Activated CD8-positive, alpha-beta T cell treated with anti-CD3 and anti-CD28 coated beads for 36 hours (primary cell): Measurements from ENCODE around the gene NUDT7. TPM values are rescaled to one million over a fixed set of nuclear protein-coding genes. Genes with fewer than 3 reads are reported as not detected.

Experiments used
- ATAC-seq: fragments of 200-7000 bp; cut with Tn5 transposase; one replicate; pipeline ENCODE4 v1.10.0; 2021; ENCODE audit warnings: mild to moderate bottlenecking, moderate library complexity
- CTCF ChIA-PET: fragments of 350-600 bp; sonication (Branson Sonifier 250); formaldehyde crosslinking; loops from one replicate; lab custom pipeline; 2021; ENCODE audit warnings: antibody characterized with exemption; lab: Charles Lee
- POLR2A ChIA-PET: fragments of 350-600 bp; sonication (Branson Sonifier 250); formaldehyde crosslinking; loops from one replicate; lab custom pipeline; 2021; ENCODE audit warnings: antibody characterized with exemption; lab: Charles Lee
- DNase-seq: peaks from one replicate; pipeline ENCODE4 v3.0.0-alpha.2; 2020
- H3K27ac Mint-ChIP-seq: one replicate; pipeline ENCODE4 v1.8.0; 2021; ENCODE audit warnings: mild to moderate bottlenecking, mixed read lengths
- H3K27me3 Mint-ChIP-seq: one replicate; pipeline ENCODE4 v1.8.0; 2021; ENCODE audit warnings: mixed read lengths
- H3K36me3 Mint-ChIP-seq: one replicate; pipeline ENCODE4 v1.8.0; 2021; ENCODE audit warnings: low read depth, mixed read lengths
- H3K4me1 Mint-ChIP-seq: one replicate; pipeline ENCODE4 v1.8.0; 2021; ENCODE audit warnings: low read depth, mixed read lengths
- H3K4me3 Mint-ChIP-seq: one replicate; pipeline ENCODE4 v1.8.0; 2021; ENCODE audit warnings: mild to moderate bottlenecking, moderate library complexity, mixed read lengths
- H3K9me3 Mint-ChIP-seq: one replicate; pipeline ENCODE4 v1.8.0; 2021; ENCODE audit warnings: mixed read lengths
- CTCF ChIP-seq: fragments of 200-600 bp; IDR thresholded peaks from one replicate; pipeline ENCODE4 v1.8.0; 2022; ENCODE audit warnings: antibody characterized with exemption, mild to moderate bottlenecking
- intact Hi-C: fragments of 100-400 bp; cut with micrococcal nuclease; formaldehyde crosslinking; loops from one replicate; pipeline ENCODE4 v1.10.0; 2022
- total RNA-seq, 2 experiments: library from RNA; stranded (reverse); gene quantifications; one replicate each; pipeline ENCODE4 v1.2.3, GENCODE V29; 2021

Gene NUDT7
- total RNA-seq, 2 experiments from 2014 or later = 6.4 to 8.0 TPM

- ChIA-PET CTCF (interaction anchor here (1.6 kb wide), 1 partner anchor 8 kb away, joined by 3 read pairs; no protein-coding TSS in a partner anchor), POLR2A (no interaction called here)
- ATAC-seq (no peak), DNase-seq (no peak)
- Mint-ChIP-seq H3K4me3 (no peak overlapping the region), H3K36me3 (no peaks in the 10 kb centered on the region), H3K4me1 (no peaks in the 10 kb centered on the region), H3K27ac (no peak overlapping the region), H3K27me3 (peaks cover 15% of the 10 kb centered on the region), H3K9me3 (no peaks in the 10 kb centered on the region)
- TF ChIP-seq CTCF = no peak
- intact Hi-C loops = no loop called here
These were observed 38.2 kb upstream of the NUDT7 start for GRCh38 chr16:77684181-77684526.

- ATAC-seq (no peak), DNase-seq (no peak)
- no peak for TF ChIP-seq CTCF
- H3K27me3 Mint-ChIP-seq = peaks cover 25% of the 10 kb centered on the region
- no peak overlapping the region for H3K4me3 Mint-ChIP-seq
- H3K36me3 Mint-ChIP-seq = no peaks in the 10 kb centered on the region
- intact Hi-C loops = no loop called here
- H3K4me1 Mint-ChIP-seq = no peaks in the 10 kb centered on the region
- ChIA-PET POLR2A (no interaction called here), CTCF (no interaction called here)
- no peak overlapping the region for H3K27ac Mint-ChIP-seq
- no peaks in the 10 kb centered on the region for H3K9me3 Mint-ChIP-seq
These were observed 35.9 kb upstream of the NUDT7 start for GRCh38 chr16:77686385-77686784.

GRCh38 chr16:77689971-77690370, 32.3 kb upstream of the NUDT7 start:
- Mint-ChIP-seq H3K27me3 (peaks cover 35% of the 10 kb centered on the region), H3K27ac (no peak overlapping the region), H3K9me3 (no peaks in the 10 kb centered on the region), H3K4me3 (no peak overlapping the region), H3K36me3 (no peaks in the 10 kb centered on the region), H3K4me1 (no peaks in the 10 kb centered on the region)
- CTCF ChIA-PET = no interaction called here
- intact Hi-C loops = no loop called here
- no peak for TF ChIP-seq CTCF
- no peak for DNase-seq
- POLR2A ChIA-PET = no interaction called here
- ATAC-seq = no peak

GRCh38 chr16:77690416-77690815, 31.9 kb upstream of the NUDT7 start:
- ChIA-PET CTCF (no interaction called here), POLR2A (no interaction called here)
- ATAC-seq = no peak
- intact Hi-C loops = no loop called here
- Mint-ChIP-seq H3K9me3 (no peaks in the 10 kb centered on the region), H3K27me3 (peaks cover 35% of the 10 kb centered on the region), H3K27ac (no peak overlapping the region), H3K4me3 (no peak overlapping the region), H3K36me3 (no peaks in the 10 kb centered on the region), H3K4me1 (no peaks in the 10 kb centered on the region)
- no peak for TF ChIP-seq CTCF
- DNase-seq = no peak

GRCh38 chr16:77692612-77693011, 29.7 kb upstream of the NUDT7 start:
- ChIA-PET POLR2A (no interaction called here), CTCF (no interaction called here)
- H3K4me3 Mint-ChIP-seq = no peak overlapping the region

More at GRCh38 chr16:77692612-77693011, 29.7 kb upstream of the NUDT7 start:
- Mint-ChIP-seq H3K4me1 (no peaks in the 10 kb centered on the region), H3K9me3 (no peaks in the 10 kb centered on the region), H3K27me3 (peaks cover 31% of the 10 kb centered on the region), H3K27ac (no peak overlapping the region), H3K36me3 (no peaks in the 10 kb centered on the region)
- intact Hi-C loops = no loop called here
- no peak for DNase-seq
- TF ChIP-seq CTCF = no peak
- ATAC-seq = no peak
